Mesodermal cell (in vitro differentiated cells): Measurements from ENCODE around the gene SRSF3.
"Not testable (repeated sequence)": the region's sequence is repeated elsewhere in the genome, so short reads cannot be mapped to it uniquely, and the experiment has no call there.

ENCODE experiments used
- H3K27ac ChIP-seq: 2 replicates; pipeline ENCODE4 v1.7.0; 2013; ENCODE audit warnings: mild to moderate bottlenecking, low read depth, low read length, moderate library complexity; ENCODE audit not compliant: severe bottlenecking
- H3K36me3 ChIP-seq: 2 replicates; pipeline ENCODE4 v1.7.1; 2013; ENCODE audit warnings: mild to moderate bottlenecking, low read length, moderate library complexity; ENCODE audit not compliant: control insufficient read depth, insufficient read depth
- H3K4me1 ChIP-seq: one replicate; pipeline ENCODE4 v1.7.1; 2013; ENCODE audit warnings: mild to moderate bottlenecking, low read length; ENCODE audit not compliant: insufficient read depth, control insufficient read depth, poor library complexity, severe bottlenecking
- H3K4me3 ChIP-seq: 2 replicates; pipeline ENCODE4 v1.7.0; 2013; ENCODE audit warnings: low read length, control low read depth, mild to moderate bottlenecking; ENCODE audit not compliant: insufficient read depth, poor library complexity, severe bottlenecking; ENCODE audit errors: extremely low read depth
- H3K9me3 ChIP-seq: 2 replicates; pipeline ENCODE4 v1.7.1; 2013; ENCODE audit warnings: mild to moderate bottlenecking, low read length, moderate library complexity; ENCODE audit not compliant: control insufficient read depth
- WGBS, 2 experiments: methylation state at CpG; one replicate each; pipeline ENCODE4 v1.1.5; 2013; ENCODE audit warnings: missing lambda C conversion rate in 2 of 2; ENCODE audit not compliant: insufficient coverage in 2 of 2; 5-methylcytosine and 5-hydroxymethylcytosine counted together

SRSF3 gene

DNA sequence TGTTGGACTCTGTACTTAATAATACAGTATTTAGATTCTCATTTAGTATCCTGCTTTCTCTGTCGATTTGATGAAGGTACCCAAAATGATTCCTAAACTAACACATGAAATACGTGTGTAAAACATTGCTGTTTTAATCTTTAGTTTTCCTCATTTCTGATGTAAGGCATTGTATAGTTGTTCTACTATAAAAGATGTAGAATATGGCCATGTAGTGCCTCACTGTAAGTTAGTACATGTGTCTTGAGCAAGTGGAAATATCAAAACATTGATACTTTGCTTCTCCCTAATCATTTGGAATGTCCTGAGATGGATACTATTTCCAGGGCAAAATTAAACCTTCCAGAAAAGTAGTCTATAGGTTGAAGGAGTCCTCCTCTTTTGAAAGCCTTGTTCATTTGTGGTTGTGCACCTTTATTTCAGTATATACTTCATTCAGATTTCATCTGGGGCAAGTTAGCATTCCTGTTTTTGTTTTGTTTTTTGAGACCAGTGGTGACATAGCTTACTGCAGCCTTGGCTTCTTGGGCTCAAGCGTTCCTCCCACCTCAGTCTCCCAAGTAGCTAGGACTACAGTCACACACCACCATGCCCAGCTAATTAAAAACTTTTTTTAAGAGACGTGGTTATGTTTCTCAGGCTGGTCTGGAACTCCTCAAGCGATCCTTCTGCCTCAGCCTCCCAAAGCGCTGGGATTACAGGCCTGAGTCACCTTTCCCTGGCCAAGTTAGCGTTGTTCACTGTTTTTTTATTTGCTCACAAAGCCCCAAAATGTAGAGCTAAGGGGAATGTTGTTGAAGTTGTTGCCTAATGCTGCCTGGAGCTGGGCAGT is 11.6 kb downstream of the SRSF3 start:
- H3K27ac ChIP-seq, result peak overlapping the region; percentile 32
- H3K4me1 ChIP-seq, result peaks cover 5% of the 10 kb centered on the region
- 97 to 100% methylated on average over 3 to 5 of the region's 7 CpGs for WGBS, 2 experiments

DNA sequence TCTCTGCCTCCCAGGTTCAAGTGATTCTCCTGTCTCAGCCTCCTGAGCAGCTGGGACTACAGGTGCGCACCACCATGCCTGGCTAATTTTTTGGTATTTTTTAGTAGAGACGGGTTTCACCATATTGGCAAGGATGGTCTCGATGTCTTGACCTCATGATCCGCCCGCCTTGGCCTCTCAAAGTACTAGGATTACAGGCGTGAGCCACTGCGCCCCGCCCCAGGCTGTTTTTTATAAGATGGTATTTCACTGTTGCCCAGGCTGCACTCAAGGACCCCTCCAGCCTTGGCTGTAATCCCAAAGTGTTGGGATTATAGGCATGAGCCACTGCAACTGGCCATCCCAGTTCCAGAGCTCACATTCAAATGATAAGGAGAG is 13.1 kb downstream of the SRSF3 start:
- not testable (repeated sequence) for H3K4me1 ChIP-seq

More for the DNA sequence above, 11.6 kb downstream of the SRSF3 start:
- H3K36me3 ChIP-seq, result peaks cover 99% of the 10 kb centered on the region
- H3K4me3 ChIP-seq, result no peak overlapping the region
- H3K9me3 ChIP-seq, result no peaks in the 10 kb centered on the region

DNA sequence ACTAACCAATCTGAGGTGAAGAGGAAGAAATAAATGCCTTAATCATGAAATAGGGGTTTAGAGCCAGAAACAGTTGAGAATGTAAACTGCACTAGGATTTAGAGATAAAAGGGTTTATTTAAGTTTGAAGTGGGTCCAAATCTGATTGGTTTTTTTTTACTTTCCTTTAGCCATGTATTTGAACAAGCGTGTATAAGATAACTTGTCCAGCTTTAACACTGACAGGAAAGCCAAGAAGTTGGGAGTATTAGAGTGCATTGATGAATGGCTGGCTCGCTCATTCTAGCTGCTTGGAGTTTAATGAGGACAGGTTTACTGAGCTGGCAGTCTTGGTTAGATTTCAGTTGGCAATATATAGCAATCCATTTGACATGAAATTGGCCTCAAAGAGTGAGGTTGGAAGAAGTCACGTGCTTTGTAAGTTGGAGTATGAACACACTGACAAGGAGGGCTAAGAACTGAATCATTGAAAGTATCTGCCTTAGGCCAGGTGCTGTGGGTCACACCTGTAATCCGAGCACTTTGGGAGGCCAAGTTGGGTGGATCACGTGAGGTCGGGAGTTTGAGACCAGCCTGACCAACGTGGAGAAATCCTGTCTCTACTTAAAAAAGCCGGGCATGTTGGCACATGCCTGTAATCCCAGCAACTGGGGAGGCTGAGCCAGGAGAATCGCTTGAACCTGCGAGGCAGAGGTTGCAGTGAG is 13.7 kb downstream of the SRSF3 start:
- H3K9me3 ChIP-seq, result no peaks in the 10 kb centered on the region
- H3K36me3 ChIP-seq, result peaks cover 99% of the 10 kb centered on the region
- no peak overlapping the region for H3K4me3 ChIP-seq
- H3K27ac ChIP-seq, result peak overlapping the region; percentile 39
- WGBS, 2 experiments, result 95 to 96% methylated on average over 10 of the region's 10 CpGs
- H3K4me1 ChIP-seq, result peaks cover 5% of the 10 kb centered on the region

More for the DNA sequence above, 13.1 kb downstream of the SRSF3 start:
- Histone ChIP-seq H3K27ac (peak overlapping the region; percentile 39), H3K36me3 (peaks cover 99% of the 10 kb centered on the region)
- 96 to 97% methylated on average over 6 to 8 of the region's 8 CpGs for WGBS, 2 experiments
- H3K9me3 ChIP-seq, H3K4me3 ChIP-seq: not testable (repeated sequence)

DNA sequence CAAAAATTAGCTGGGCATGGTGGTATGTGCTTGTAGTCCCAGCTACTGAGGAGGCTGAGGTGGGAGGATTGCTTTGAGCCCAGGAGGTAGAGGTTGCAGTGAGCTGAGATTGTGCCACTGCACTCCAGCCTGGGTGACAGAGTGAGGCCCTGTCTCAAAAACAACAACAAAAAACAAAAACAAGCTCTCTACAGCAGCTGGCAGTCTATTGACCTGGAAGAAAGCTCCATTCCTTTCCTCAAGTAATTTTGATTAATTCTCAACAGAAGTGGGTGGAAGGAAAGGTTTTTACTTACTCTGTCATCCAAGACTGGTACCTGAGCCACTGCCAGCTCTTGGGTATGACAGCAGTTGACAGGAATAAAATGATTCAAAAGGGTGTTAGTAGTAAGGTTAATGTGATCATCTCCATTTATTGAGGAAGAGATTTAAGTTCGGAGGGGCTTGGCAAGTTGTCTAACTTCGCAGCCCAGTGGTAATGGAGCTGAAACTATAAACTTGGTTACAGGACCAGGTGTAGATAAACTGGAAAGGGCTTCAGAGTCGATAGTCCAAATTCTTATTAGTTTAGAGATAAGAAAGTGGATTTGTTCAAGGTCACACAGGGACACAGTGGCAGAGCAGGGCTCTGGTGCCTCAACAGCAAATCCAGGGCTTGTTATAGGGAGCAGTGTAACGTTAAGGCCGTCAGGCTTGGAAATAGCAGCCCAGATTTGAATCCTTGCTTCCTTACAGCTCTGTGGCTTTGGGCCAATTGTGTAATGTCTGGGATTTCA is 14.8 kb downstream of the SRSF3 start:
- Histone ChIP-seq H3K36me3 (peaks cover 92% of the 10 kb centered on the region), H3K27ac (peak overlapping the region; percentile 39)
- 100% methylated on average over 3 to 5 of the region's 5 CpGs for WGBS, 2 experiments

DNA sequence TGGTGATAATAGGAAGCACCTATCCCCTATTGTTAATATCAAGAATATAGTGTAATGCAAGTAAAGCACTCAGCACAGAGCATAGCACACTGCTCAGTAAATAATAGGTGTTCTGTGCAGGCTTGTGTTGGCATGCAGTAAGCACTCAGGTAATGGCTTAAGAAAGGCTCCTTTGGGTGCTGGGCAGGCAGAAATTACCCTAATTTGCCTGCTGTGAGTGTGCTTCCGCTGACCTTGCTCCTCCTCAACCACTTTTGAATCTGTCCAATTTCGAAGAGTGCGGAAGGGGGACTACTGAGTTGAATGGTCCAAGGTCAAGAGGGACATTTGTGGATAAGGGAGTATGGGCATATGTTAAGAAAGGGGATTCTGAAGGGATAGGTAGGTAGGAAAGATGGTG is 15.4 kb downstream of the SRSF3 start:
- Histone ChIP-seq H3K36me3 (peaks cover 86% of the 10 kb centered on the region), H3K9me3 (no peaks in the 10 kb centered on the region), H3K4me3 (no peak overlapping the region), H3K4me1 (no peaks in the 10 kb centered on the region), H3K27ac (peak overlapping the region; percentile 8)
- whole genome bisulfite sequencing, 2 experiments, result 94 to 100% methylated on average over 2 to 3 of the region's 3 CpGs

More for the DNA sequence above, 14.8 kb downstream of the SRSF3 start:
- Histone ChIP-seq H3K4me1 (no peaks in the 10 kb centered on the region), H3K4me3 (no peak overlapping the region), H3K9me3 (no peaks in the 10 kb centered on the region)

DNA sequence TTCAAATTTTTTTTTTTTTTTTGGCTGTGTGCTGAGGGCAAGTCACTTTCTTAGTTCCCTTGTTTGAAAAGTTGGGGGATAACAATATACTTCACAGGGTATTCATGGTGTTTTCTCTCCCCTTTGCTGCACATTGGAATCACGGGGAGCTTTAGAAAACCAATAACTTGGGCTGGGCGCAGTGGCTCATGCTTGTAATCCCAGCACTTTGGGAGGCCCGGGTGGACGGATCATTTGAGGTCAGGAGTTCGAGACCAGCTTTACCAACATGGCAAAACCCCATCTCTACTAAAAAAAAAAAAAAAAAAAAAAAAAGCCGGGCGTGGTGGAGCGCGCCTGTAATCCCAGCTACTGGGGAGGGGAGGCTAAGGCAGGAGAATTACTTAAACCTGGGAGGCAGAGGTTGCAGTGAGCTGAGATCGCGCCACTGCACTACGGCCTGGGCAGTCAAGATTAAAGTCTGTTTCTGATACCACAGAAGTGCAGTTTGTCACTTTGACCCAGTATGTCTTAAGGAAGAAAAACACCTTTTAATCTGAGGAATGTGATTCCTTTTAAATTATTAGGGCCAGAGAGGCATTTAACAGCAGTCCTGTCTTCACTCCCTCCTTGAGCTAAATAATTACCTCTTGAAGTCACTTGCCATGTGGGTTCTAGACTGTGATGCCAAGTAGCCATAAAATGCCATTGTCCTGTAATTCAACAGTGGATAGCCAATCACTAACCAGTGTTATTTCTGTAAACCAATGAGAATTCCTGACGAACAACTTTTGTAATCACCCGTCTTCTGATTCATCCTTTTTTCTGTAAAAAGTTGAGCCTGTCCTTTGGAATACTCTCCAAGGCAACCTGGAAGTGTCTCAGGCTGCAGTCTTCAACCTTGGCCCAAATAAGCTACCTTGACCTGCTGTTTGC is 16.1 kb downstream of the SRSF3 start:
- Histone ChIP-seq H3K36me3 (peaks cover 78% of the 10 kb centered on the region), H3K4me3 (no peak overlapping the region), H3K27ac (peak overlapping the region; percentile 16), H3K4me1 (no peaks in the 10 kb centered on the region), H3K9me3 (no peaks in the 10 kb centered on the region)
- WGBS, 2 experiments, result 98 to 99% methylated on average over 7 to 10 of the region's 14 CpGs

DNA sequence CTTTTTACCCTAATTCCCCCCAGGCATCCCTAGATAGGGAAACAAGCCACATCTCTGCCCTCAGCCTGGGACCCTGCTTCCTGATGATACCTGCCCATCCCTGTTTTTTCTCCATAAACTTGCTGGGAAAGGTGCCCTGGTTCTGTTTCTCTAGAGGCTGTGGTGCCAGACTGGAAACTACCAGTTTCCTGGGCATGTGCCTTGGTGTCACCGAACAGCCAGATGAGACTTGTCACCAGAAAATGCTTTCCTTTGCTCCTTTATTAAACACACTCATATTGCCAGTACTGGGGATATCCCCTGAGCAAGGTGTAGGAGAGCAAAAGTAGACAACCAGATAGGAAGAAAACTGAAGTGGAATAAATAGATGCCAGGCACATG is 16.8 kb downstream of the SRSF3 start:
- Histone ChIP-seq H3K9me3 (no peaks in the 10 kb centered on the region), H3K4me3 (no peak overlapping the region), H3K36me3 (peaks cover 72% of the 10 kb centered on the region), H3K27ac (no peak overlapping the region), H3K4me1 (no peaks in the 10 kb centered on the region)
- WGBS, 2 experiments, result no CpG with 5 or more reads among the region's 1 CpG

DNA sequence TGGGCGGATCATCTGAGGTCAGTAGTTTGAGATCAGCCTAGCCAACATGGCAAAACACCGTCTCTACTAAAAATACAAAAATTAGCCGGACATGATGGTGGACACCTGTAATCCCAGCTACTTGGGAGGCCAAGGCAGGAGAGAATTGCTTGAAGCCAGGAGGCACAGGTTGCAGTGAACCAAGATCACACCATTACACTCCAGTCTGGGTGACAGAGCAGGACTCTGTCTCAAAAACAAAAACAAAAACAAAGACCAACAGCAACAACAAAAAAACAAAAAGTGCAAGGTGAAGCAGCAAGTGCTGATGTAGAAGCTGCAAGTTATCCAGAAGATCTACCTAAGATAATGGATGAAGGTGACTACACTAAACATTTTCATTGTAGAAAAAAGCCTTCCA is 17.5 kb downstream of the SRSF3 start:
- H3K9me3 ChIP-seq, H3K4me3 ChIP-seq, H3K4me1 ChIP-seq: not testable (repeated sequence)
- Histone ChIP-seq H3K36me3 (peaks cover 65% of the 10 kb centered on the region), H3K27ac (peak overlapping the region; percentile 8)
- WGBS, 2 experiments, result 100% methylated on average over 2 to 3 of the region's 3 CpGs

DNA sequence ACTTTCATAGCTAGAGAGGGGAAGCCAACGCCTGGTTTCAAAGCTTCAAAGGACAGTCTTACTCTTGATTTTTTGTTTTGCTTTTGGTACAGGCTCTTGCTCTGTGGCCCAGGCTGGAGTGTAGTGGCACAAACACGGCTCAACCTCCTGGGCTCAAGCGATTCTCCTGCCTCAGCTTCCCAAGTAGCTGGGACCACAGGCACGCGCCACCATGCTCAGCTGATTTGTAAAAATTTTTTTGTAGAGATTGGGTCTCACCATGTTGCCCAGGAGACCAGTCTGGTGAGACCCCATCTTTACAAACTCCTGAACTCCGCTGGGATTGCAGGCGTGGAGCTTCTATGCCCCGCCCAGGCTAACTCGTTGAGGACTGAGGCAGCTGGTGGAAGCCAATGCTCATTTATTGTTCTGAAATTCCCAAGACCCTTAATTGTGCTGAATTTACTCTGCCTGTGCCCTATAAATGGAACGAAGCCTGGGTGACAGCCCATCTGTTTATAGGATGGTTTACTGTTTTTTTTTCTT is 18.0 kb downstream of the SRSF3 start:
- peaks cover 60% of the 10 kb centered on the region for H3K36me3 ChIP-seq
- H3K27ac ChIP-seq, result peak overlapping the region; percentile 8
- no peak overlapping the region for H3K4me3 ChIP-seq
- no peaks in the 10 kb centered on the region for H3K4me1 ChIP-seq
- 93 to 95% methylated on average over 9 to 10 of the region's 10 CpGs for WGBS, 2 experiments
- no peaks in the 10 kb centered on the region for H3K9me3 ChIP-seq
